NCI-H2029 treated with DMSO at 0.1 percent for 48 hours (cell line): ENCODE results near the gene GJB6.
A peak's percentile ranks its signal among the peaks of the same experiment; 100 is the strongest.

ENCODE experiments used
- DNase-seq: peaks from one replicate; lab custom pipeline; 2025; lab: John Stamatoyannopoulos, UW

The GJB6 gene

DNA sequence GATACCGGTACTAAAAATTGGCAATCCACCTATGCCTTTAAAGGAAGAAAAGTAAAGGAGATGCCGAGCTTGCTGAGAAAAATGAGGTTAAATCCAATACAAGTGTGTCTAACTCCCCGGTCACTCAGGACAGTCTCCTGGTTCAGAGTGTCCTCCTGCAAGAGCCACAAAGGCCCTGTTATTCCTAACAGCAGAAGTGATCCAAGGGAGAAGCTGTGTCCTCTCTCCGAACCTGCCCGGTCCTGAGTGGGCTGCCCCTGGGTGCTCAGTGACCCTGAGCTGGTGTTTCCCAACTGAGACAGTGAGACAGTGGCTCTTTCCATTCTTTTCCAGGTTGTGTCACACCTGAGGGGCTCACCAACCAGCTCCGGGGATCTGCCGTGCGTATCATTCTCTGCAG lies 4.8 kb downstream of the GJB6 start:
- DNase-seq = no peak

DNA sequence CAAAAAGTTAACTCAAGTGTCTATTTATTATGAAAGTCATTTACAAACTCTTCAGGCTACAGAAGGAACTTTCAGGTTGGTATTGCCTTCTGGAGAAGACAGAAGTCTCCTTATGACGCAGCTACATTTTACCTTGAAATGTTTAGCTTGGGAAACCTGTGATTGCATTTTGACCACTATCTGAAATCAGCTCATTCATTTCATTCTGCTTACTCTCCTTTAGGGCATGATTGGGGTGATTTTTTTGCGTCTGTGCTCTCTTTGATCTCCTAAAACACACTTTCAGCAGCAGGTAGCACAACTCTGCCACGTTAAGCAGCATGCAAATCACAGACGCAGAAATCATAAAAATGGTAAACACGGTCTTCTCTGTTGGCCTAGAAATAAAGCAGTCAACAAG lies 9.6 kb downstream of the GJB6 start:
- DNase-seq = no peak

DNA sequence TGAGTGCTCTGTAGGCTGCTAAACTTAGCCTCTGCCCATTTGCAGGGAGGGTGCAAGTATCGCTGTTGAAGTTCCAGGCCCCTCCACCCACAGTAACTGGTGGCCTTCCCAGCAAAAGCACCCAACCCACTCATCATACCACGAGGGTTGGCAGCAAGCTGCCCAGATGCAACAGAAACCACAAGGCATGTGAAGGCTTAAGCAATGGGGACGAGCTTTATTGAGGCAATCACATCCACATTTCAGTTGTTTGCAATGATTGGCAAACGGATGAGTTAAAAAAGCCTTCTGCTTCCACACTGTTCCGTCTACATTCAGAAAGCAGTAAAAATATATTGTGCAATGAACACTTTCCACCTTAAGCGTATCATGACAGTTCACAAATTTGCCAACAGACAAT lies 10.3 kb downstream of the GJB6 start:
- DNase-seq = no peak

DNA sequence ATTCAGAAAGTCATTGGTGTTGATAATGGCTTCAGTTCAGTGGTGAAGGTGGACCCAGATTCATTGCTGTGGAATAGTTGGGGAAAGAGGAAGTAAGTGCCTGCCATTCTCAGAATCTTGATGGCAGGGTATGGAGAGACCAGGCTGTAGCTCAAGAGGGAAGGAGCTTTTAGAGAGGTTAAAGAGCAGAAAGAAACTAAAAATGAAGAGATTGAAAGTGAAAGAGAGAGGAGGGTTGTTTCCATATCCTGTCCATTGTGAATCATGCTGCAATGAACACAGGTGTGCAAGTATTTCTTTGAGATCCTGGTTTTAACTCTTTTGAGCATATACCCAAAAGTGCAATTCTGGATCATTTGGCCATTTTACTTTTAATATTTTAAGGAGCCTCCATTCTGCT lies 12.5 kb downstream of the GJB6 start:
- no peak for DNase-seq

DNA sequence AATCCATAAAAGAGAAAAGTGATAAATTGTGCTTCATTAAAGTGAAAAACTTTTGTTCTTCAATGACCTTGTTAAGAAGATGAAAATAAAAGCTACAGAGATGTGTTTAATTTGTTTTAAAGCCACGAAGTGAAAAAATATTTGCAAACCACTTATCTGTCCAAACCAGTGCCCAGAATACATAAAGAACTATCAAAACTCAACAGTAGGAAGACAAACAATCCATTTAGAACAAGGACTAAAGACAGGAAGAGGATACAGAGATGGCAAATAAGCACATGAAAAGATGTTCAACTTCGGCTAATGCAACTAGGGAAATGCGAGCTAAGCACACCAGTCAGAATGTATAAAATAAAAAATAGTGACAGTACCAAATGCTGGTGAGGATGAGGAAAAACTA lies 15.0 kb downstream of the GJB6 start:
- no peak for DNase-seq

DNA sequence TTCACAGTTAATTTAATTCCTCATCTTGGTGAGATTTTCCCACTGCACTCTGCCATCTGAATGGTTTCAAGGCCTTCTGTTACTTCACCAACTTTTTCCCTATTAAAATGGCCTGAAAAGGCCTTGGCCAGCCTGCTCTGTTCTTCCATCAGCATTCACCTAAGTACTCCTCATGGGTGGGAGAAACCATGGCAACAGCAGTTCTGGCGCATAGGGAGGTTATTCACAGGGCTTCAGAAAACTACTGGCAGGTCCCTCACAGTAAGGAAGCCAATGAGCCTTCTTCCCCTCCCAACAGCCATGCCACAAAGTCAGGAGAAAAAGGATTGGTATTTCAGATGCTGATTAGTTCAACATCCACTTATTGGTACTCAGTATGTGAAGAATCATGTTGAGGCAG lies 22.2 kb downstream of the GJB6 start:
- DNase-seq = no peak

DNA sequence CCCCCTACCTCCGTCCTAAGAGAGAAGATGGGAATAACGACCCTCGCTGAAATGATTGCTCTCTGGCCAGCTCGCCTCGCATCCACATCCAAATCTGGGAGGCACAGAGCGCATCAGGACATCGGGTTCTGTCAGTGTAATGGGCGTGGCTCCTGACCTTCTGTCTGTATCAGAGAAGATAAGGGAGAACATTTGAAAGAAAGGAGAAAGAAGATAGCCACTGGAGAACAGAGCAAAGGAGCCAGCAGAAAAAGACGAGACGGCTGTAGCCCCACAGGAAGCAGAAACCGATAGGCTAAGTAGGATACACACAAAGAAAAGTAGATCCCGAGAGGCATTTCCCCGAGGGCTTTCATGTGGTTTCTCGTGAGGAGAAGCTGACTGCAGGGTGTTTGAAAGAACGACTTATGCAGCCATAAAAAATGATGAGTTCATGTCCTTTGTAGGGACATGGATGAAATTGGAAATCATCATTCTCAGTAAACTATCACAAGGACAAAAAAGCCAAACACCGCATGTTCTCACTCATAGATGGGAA lies 25.4 kb downstream of the GJB6 start:
- no peak for DNase-seq

DNA sequence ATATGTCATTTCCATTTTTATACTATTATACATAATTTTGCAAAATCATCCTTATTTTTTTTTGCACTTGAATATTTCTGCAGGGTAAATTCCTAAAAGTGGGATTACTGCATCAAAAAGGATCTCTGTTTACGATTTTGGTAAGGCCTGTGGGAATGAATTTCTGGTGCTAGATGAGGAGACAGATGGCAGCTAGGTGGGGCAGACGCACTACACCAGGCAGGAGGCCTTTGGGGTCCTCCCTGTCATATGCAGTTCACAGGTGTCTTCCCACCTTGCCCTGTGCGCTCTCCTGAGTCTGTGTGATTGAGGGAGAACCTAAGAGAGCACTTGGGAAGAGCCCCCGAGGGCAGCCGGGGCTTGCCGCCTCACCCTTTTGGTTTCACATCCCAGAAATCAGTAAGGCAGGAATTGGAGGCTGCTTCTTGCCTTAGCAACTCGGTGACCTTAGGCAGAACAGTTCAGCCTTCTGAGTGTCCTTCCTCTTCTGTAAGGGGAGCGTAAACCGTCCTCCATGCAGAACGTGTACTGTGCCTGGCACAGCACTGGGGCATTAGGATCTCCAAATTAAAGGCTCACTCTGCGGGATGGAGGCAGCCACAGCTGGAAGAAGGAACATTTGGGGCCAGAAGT lies 25.9 kb downstream of the GJB6 start:
- no peak for DNase-seq

DNA sequence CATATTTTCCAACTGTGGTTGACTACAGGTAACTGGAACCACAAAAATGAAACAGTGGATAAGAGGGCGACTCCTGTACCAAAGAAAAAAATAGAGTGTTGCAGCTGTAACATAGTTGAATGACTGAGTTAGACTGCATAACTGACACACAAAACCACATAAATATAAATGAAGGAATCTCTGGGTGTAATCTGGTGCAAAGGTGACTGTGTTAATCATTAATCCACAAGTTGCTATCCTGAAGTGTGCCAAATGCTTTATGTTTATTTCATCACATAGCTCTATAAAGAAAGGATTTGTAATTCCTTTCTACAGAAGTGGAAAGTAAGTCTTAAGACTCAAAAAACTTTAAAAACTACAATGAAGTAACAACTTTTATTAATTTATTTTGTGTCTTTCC lies 33.3 kb downstream of the GJB6 start:
- DNase-seq = no peak

DNA sequence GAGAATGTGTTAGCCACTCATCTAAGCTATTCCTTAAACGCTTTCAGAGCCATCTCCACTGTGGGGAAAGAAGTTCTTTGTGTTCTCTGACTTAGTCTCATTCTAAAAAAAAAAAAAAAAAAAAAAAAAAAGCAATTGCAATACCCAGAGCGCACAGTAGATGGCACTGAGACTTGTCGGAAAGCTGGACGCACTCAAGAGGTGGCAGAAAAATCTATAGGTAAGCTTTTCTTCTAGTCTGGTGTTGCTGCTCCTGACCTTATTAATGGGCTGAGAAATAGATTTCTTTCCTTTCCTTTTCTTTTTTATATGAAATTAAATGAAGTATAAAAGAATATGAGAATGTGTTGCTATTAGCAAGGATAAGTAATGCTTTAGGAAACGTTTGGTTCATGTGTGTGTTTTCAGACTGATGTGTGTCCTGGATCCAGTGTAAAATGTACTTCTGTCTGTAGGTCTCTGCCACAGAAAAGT lies 34.7 kb downstream of the GJB6 start:
- peak; percentile 22 for DNase-seq

DNA sequence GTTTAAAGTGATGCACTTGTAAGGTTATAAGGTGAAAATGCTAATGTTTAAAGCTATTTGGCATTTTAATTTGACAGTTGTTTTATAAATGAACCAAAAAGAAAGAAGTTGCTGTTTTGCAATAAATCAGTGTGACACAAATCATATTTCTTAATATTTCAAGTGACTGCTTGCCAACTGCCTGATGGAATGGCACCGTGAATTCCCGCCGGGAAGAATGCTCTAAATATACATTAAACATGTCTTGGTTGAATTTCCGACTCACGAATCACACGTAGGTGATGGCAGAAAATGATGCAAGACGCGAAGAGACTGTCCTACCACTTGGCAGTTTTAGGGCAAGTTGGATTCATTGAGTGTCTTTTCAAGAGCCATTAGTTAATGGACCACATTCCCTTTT lies 36.3 kb downstream of the GJB6 start:
- no peak for DNase-seq

DNA sequence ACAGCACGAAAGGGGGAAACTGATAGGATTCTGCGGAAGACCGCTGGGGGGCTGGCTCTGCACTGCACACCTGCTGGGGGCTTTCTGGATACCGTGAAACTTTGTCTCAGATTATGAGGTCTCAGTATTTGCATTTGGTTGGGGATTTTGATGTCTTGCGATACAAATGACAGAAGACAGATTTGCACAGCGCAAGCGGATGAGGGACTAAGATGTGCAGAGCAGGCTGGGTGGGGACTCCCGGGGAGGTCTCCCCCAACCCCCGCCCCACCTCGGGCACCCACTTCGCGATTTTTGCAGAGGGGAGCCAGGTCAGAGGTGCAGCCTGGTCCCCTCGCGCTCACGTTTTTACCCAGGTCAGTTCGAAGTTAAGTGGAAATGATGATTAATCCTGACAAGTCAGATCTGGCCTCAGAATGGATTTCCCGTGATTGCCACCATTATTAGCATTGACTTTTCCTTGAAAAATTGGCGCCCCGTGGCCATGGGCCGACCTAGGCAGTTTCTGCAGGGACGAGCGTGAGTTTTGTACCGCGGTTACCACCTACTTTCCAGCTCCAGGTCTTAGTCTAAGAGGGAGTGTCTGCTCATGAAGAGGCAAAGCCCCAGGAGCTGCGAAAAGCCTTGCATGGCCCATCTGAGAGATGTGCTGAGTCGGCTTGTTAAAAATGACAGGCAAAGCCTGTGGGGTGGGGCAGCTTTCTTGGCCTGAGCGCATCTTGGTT lies 38.0 kb downstream of the GJB6 start:
- no peak for DNase-seq

DNA sequence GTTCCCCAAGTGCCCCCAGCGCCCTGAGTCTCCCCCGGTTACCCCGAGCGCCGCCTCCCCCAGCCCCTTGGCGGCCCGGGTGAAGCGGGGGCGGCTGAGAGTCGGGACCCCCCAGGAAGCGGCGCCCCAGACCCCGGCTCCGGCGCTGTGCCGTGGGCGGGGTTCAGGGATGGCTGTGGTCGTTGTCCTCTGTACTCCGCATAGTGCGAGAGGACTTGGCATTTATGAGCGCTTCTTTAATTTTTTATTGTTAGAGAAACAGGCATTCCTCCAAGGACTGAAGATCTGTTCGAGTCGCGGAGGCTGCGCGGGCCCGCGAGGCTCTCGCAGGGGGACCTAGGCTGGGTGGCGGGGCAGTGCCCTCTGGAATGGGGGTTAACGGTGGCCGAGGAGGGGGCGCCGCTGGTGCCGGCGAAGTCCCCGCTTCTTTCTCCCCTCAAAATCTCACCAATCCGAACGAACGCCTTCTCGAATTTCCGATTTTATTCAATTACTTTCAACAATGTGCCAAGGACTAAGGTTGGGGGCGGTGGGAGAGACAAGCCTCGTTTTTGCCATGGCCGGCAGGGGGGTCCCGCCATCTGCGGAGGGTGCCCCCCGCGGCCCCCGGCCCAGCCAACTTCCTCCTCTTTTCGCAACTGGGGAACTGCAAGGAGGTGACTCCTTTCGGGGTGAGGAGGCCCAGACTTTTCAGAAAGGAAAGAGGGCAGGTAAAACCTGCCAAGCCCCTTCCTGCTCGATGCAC lies 38.8 kb downstream of the GJB6 start:
- DNase-seq = no peak

DNA sequence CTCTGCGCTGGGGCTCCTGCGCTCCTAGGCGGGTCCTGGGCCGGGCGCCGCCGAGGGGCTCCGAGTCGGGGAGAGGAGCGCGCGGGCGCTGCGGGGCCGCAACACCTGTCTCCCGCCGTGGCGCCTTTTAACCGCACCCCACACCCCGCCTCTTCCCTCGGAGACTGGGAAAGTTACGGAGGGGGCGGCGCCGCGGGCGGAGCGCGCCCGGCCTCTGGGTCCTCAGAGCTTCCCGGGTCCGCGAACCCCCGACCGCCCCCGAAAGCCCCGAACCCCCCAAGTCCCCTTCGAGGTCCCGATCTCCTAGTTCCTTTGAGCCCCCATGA lies 39.3 kb downstream of the GJB6 start, which contains the start of gene GJB2:
TSS of gene GJB2 (minus strand) at position 103 of the 326 bp plus-strand sequence. CDS start 3,357 bp downstream, outside the sequence.
- DNase-seq = no peak

DNA sequence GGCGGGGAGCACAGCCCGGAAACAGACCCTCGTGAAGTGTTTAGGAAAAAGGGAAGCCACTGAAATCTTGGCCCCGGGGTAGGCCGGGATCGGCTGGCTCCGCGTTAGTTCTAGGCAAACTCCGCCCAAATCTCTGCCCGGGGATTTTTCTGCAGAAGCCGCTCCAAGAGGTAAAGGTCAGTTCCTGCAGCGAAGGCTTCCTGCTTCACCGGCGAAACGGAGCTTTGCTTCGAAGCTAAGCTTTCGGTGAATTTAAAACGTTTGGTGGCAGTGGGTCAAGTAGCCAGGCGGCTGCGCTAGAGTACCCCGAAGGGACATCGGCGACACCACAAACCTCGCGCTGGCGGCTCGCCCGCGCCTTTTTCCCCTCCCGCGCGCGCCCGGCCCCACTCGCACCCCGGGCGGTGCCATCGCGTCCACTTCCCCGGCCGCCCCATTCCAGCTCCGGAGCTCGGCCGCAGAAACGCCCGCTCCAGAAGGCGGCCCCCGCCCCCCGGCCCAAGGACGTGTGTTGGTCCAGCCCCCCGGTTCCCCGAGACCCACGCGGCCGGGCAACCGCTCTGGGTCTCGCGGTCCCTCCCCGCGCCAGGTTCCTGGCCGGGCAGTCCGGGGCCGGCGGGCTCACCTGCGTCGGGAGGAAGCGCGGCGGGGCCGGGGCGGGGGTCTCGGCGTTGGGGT lies 39.8 kb downstream of the GJB6 start:
- DNase-seq = no peak

DNA sequence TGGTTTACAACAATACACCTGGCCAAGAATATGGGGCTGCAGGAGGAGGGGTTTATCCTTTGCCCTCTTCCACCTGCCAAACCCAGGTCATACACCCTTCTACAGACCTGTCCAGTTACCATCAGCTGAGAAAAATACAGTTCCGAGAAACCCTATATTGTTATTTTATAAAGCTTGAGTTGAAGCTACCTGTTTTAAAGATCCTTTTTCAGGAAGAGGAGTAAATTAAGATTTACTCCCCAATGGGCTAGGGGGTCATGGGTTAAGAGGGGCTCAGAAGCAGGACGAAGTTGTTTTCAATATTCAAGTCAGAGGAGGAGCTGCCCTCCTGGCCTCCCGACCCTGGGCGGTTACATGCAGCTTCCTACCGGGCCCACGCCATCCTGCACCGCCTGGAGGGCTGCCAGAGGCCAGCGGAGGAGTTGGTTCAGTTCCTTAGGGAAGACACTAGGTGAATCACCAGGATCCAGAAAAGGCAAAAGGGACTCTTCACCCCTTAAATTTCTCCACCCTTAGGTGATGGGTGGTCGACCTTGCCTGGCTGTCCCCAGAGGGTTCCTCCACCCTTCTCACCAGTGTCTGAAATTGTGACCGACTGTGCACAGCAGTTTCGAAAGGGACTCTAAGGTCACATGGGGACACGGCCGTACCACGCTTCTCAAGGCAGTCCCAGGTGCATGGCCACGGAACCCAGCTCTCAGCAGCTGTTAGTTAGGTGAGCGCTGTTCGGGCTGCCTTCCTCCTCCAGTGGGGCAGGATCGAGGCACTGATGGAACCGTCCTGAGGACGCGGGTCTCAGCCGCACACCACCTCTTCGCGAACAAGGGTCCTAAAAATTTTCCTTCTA lies 40.6 kb downstream of the GJB6 start:
- no peak for DNase-seq

DNA sequence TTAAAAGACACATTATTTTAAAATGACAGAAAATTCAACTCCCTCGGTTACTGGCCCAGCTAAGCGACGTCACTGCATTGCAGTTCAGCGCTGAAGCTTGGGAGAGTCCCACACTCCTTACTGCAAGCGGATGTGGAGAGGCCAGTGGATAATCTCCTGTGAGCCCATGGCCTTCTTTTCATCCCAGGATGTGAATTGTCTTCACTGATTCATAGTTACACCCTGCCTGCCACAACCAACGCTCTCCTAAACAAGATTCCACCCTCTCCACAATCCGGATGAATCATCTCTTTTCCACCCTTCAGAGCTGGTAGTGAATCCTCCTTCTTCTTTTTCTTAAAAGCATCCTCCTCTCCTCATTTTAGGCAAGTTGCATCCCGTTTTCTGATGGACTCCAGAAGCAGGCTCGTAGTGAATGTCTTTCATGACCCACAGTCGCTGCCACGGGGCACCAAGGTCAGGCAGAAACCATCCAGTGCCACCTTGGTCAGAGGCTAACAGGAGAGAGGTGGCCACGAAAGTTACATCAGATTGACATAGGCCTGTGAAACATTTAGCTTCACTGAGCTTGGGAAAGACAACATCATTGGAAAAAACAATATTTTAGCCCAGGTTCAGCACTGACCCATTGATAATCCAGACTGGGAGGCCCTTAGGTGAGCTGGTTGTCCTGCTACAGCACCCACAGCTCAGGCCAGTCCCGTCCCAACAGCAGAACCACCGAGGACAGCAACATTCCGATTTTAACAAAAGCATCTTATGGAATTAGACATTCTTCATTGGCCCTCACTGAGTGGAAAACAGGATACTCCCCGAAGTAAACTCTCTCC lies 41.4 kb downstream of the GJB6 start:
- DNase-seq = no peak

DNA sequence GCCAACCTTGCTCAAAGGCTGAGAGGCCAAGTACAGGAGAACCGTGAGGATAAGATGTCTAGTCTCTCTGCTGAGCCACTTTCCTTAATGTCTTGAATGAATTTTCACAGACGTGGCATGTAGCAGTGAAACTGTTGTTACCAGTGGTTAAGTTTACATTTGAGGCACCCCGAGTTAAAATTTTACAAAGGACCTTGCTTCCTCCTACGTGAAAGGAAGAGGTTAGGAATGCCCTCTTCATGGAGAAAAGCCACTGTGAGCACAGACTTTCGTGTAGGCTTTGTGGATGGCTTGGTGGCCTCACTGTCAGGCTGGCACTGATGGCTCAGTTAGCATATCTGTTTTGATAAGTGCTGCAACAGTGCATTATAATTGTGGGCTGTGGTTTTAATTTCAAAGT lies 42.0 kb downstream of the GJB6 start:
- DNase-seq = no peak

DNA sequence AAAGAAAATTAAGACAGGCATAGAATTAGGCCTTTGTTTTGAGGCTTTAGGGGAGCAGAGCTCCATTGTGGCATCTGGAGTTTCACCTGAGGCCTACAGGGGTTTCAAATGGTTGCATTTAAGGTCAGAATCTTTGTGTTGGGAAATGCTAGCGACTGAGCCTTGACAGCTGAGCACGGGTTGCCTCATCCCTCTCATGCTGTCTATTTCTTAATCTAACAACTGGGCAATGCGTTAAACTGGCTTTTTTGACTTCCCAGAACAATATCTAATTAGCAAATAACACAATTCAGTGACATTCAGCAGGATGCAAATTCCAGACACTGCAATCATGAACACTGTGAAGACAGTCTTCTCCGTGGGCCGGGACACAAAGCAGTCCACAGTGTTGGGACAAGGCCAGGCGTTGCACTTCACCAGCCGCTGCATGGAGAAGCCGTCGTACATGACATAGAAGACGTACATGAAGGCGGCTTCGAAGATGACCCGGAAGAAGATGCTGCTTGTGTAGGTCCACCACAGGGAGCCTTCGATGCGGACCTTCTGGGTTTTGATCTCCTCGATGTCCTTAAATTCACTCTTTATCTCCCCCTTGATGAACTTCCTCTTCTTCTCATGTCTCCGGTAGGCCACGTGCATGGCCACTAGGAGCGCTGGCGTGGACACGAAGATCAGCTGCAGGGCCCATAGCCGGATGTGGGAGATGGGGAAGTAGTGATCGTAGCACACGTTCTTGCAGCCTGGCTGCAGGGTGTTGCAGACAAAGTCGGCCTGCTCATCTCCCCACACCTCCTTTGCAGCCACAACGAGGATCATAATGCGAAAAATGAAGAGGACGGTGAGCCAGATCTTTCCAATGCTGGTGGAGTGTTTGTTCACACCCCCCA lies 43.2 kb downstream of the GJB6 start:
- DNase-seq = no peak

DNA sequence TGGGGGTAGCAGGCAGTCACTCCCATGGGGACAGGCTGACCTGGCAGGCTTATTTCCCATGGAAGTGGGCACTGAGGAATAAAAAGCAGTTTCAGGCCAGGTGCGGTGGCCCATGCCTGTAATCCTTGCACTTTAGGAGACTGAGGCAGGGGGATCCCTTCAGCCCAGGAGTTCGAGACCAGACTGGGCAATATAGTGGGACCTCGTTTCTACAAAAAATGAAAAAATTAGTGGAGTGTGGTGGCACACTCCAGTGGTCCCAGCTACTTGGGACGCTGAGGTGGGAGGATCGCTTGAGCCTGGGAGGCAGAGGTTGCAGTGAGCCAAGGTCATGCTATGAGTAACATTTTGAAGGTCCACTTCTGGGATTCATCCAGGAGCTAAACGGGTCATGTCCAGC lies 45.3 kb downstream of the GJB6 start:
- DNase-seq = no peak
